Gastroesophageal sphincter (tissue), 4 donors: ENCODE results near the gene MZB1. TPM values are rescaled to one million over a fixed set of nuclear protein-coding genes. Genes with fewer than 3 reads are reported as not detected.

Source experiments
- ATAC-seq: fragments of 150-250 bp; one replicate; pipeline ENCODE4 v1.9.1; 2016; ENCODE audit warnings: mild to moderate bottlenecking, moderate library complexity
- H3K27ac ChIP-seq, 4 donors: fragments of 200-600 bp; sonication (generic) in 3 of 4; 1 replicate in 3 of 4; 2 replicates in 1 of 4; pipeline ENCODE4 v1.5.1; 2016 to 2019
- H3K27me3 ChIP-seq: fragments of 200-600 bp; sonication (generic); one replicate; pipeline ENCODE4 v1.5.1; 2019
- H3K36me3 ChIP-seq, 2 donors: fragments of 200-600 bp; sonication (generic); one replicate each; pipeline ENCODE4 v1.5.1; 2019; ENCODE audit warnings: control low read depth in 1 of 2
- H3K4me1 ChIP-seq, 3 donors: fragments of 200-600 bp; sonication (generic); 1 replicate in 2 of 3; 2 replicates in 1 of 3; pipeline ENCODE4 v1.5.1; 2016 to 2019; ENCODE audit warnings: control low read depth in 2 of 3
- H3K4me3 ChIP-seq, 2 donors: fragments of 200-600 bp; sonication (generic); one replicate each; pipeline ENCODE4 v1.5.1; 2019; ENCODE audit warnings: mild to moderate bottlenecking in 1 of 2, moderate library complexity in 1 of 2
- H3K9me3 ChIP-seq, 3 donors: fragments of 200-600 bp; sonication (generic); one replicate each; pipeline ENCODE4 v1.5.1; 2017 to 2019; ENCODE audit warnings: control low read depth in 2 of 3
- EP300 ChIP-seq: sonication (generic); formaldehyde crosslinking; IDR thresholded peaks from one replicate; pipeline ENCODE4 v1.6.1; 2017; ENCODE audit warnings: antibody characterized with exemption, mild to moderate bottlenecking
- POLR2A ChIP-seq, 2 donors: fragments of 450-650 bp; IDR thresholded peaks; one replicate each; pipeline ENCODE4 v1.6.1; 2017; ENCODE audit warnings: antibody characterized with exemption in 2 of 2, mild to moderate bottlenecking in 2 of 2, moderate library complexity in 1 of 2
- POLR2AphosphoS5 ChIP-seq: sonication (generic); formaldehyde crosslinking; IDR thresholded peaks from one replicate; pipeline ENCODE4 v1.6.1; 2017; ENCODE audit warnings: antibody characterized with exemption
- WGBS, 2 donors: methylation state at CpG; one replicate each; pipeline ENCODE4 v1.1.5; 2018; ENCODE audit warnings: low coverage in 1 of 2; 5-methylcytosine and 5-hydroxymethylcytosine counted together
- total RNA-seq, 4 donors: library from RNA; depleted of rRNA; stranded (reverse); fragments of >200 nt; gene quantifications; one replicate each; pipeline ENCODE4 v1.1.0, GENCODE V29; 2016
- TF ChIP-seq, protein P1 (sequence below), 4 experiments: fragments of 200-600 bp in 2 of 4; fragments of 450-650 bp in 2 of 4; sonication (generic) in 1 of 4; IDR thresholded peaks; one replicate each; pipeline ENCODE4 v1.5.1; 2017 to 2019; ENCODE audit warnings: antibody characterized with exemption in 4 of 4, mild to moderate bottlenecking in 2 of 4, moderate library complexity in 2 of 4

MZB1 gene
- total RNA-seq, 4 donors from 2014 or later, result 0.74 TPM; not detected in 3

GRCh38 chr5:139344177-139344576, 45.5 kb downstream of the MZB1 start:
- Histone ChIP-seq H3K27ac (no peak overlapping the region), H3K4me3 (peak overlapping the region in 1 of 2 donors; percentile 80), H3K36me3 (peaks cover 0 to 13% of the 10 kb centered on the region in 2 donors), H3K4me1 (peaks cover 3 to 71% (median 7%) of the 10 kb centered on the region in 3 donors), H3K9me3 (no peaks in the 10 kb centered on the region), H3K27me3 (no peaks in the 10 kb centered on the region)
- WGBS, 2 donors, result 61 to 83% methylated on average over 2 of the region's 2 CpGs
- TF ChIP-seq, protein P1, sequence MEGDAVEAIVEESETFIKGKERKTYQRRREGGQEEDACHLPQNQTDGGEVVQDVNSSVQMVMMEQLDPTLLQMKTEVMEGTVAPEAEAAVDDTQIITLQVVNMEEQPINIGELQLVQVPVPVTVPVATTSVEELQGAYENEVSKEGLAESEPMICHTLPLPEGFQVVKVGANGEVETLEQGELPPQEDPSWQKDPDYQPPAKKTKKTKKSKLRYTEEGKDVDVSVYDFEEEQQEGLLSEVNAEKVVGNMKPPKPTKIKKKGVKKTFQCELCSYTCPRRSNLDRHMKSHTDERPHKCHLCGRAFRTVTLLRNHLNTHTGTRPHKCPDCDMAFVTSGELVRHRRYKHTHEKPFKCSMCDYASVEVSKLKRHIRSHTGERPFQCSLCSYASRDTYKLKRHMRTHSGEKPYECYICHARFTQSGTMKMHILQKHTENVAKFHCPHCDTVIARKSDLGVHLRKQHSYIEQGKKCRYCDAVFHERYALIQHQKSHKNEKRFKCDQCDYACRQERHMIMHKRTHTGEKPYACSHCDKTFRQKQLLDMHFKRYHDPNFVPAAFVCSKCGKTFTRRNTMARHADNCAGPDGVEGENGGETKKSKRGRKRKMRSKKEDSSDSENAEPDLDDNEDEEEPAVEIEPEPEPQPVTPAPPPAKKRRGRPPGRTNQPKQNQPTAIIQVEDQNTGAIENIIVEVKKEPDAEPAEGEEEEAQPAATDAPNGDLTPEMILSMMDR (IDR thresholded peaks at IDR 0.05), result no peak
- TF ChIP-seq EP300 (no peak), POLR2A (IDR thresholded peaks at IDR 0.05) (no peak), POLR2AphosphoS5 (no peak)
- ATAC-seq, result no peak

DNA sequence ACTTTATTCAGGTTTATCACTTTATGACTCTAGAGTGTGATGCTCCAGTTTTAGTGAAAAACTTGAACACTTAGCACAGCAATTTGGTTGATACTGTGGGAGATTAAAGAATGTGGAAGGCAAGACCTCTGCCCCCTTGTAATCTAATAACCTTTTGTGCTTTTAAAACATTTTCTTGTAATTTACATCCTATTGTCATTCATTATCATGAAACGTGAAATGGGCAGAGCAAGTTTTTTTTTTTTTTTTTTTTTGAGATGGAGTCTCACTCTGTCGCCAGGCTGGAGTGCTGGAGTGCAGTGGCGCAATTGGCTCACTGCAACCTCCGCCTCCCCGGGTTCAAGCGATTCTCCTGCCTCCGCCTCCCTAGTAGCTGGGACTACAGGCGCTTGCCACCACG, 46.2 kb downstream of the MZB1 start:
- no peak for TF ChIP-seq POLR2AphosphoS5
- TF ChIP-seq EP300, result no peak
- TF ChIP-seq, protein P1 (IDR thresholded peaks at IDR 0.05), result no peak
- TF ChIP-seq POLR2A (IDR thresholded peaks at IDR 0.05), result no peak
- WGBS, 2 donors, result 0 to 77% methylated on average over 1 to 9 of the region's 9 CpGs
- ATAC-seq, result no peak
- H3K27me3 ChIP-seq, result no peaks in the 10 kb centered on the region
- H3K4me1 ChIP-seq, result peaks cover 3 to 64% (median 7%) of the 10 kb centered on the region in 3 donors
- H3K36me3 ChIP-seq, result peaks cover 0 to 13% of the 10 kb centered on the region in 2 donors
- H3K27ac ChIP-seq, result no peak overlapping the region
- H3K9me3 ChIP-seq, result no peaks in the 10 kb centered on the region
- peak overlapping the region in 1 of 2 donors; percentile 80 for H3K4me3 ChIP-seq

DNA sequence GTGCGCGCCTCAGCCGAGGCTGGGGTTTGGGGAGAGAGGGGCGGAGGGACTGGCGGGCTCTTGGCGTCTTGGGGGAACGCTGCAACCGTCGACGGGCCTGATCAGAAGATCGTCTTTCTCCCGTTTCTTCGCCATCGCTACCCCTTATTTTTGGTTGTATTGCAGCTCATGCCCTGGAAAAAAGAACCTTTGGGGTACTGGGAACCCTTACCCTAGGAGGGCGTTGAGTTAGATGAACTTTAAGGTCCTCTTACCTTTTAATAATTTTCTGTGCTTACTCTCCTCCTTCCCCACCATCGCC, 47.3 kb downstream of the MZB1 start:
- H3K27ac ChIP-seq, result peak overlapping the region; percentile 93 to 98 (median 98)
- H3K9me3 ChIP-seq, result no peaks in the 10 kb centered on the region
- TF ChIP-seq, protein P1 (IDR thresholded peaks at IDR 0.05), result no peak
- no peak for TF ChIP-seq POLR2A (IDR thresholded peaks at IDR 0.05)
- WGBS, 2 donors, result 0 to 7% methylated on average over 2 to 16 of the region's 16 CpGs
- H3K27me3 ChIP-seq, result no peaks in the 10 kb centered on the region
- no peak for ATAC-seq
- peaks cover 3 to 56% (median 7%) of the 10 kb centered on the region in 3 donors for H3K4me1 ChIP-seq
- H3K4me3 ChIP-seq, result peak overlapping the region; percentile 80 to 86
- peaks cover 0 to 8% of the 10 kb centered on the region in 2 donors for H3K36me3 ChIP-seq

- TF ChIP-seq POLR2A (IDR thresholded peaks at IDR 0.05) (peak; percentile 86 to 92), EP300 (no peak), POLR2AphosphoS5 (peak; percentile 97)
- TF ChIP-seq, protein P1 (IDR thresholded peaks at IDR 0.05), result peak; percentile 43 to 90 (median 75)
- WGBS, 2 donors, result 0% methylated on average over 10 to 17 of the region's 66 CpGs
These were observed 47.9 kb downstream of the MZB1 start, which contains the start of gene PAIP2 for GRCh38 chr5:139341689-139342422. Gene PAIP2, plus strand, starts transcription at chr5:139341854. Its CDS starts 21,931 bp downstream, at chr5:139363785.

More at GRCh38 chr5:139341689-139342422, 47.9 kb downstream of the MZB1 start, which contains the start of gene PAIP2:
- H3K4me3 ChIP-seq, result peak within 1 kb of the TSS; percentile 80 to 86
- H3K27ac ChIP-seq, result peak within 1 kb of the TSS; percentile 93 to 98 (median 98)
- H3K36me3 ChIP-seq, result peaks cover 0 to 6% of the 10 kb centered on the region in 2 donors
- no peaks in the 10 kb centered on the region for H3K9me3 ChIP-seq
- no peaks in the 10 kb centered on the region for H3K27me3 ChIP-seq
- ATAC-seq, result peak; percentile 97
- peaks cover 3 to 56% (median 7%) of the 10 kb centered on the region in 3 donors for H3K4me1 ChIP-seq
